GM12878 (cell line): Measurements from ENCODE around the gene NOL4L. TPM values are rescaled to one million over a fixed set of nuclear protein-coding genes. Genes with fewer than 3 reads are reported as not detected.
A peak's percentile ranks its signal among the peaks of the same experiment; 100 is the strongest.

Experiments used
- ATAC-seq: fragments of 200-7000 bp; cut with Tn5 transposase; 3 replicates; pipeline ENCODE4 v1.9.1; 2020; ENCODE audit warnings: mild to moderate bottlenecking, moderate library complexity
- BruUV-seq: library from RNA; stranded (reverse); fragments of 400-500 nt; replicated peaks from 2 replicates; lab custom pipeline; 2021; lab: Mats Ljungman, UMichigan
- CTCF ChIA-PET: fragments of 300-600 bp; sonication (Branson Sonifier 250); formaldehyde crosslinking; extraction: SDS; loops from one replicate; lab custom pipeline; 2021; ENCODE audit warnings: inconsistent platforms; lab: Yijun Ruan, JAX
- POLR2A ChIA-PET: fragments of 350-600 bp; formaldehyde crosslinking; extraction: SDS; loops from one replicate; lab custom pipeline; 2021; ENCODE audit warnings: inconsistent platforms; lab: Charles Lee
- RAD21 ChIA-PET: fragments of 300-600 bp; sonication (Branson Sonifier 250); formaldehyde crosslinking; loops from one replicate; lab custom pipeline; 2023; ENCODE audit warnings: antibody characterized with exemption; ENCODE audit not compliant: unreplicated experiment; lab: Charles Lee
- SMC1A ChIA-PET: fragments of 300-600 bp; sonication (Branson Sonifier 250); formaldehyde crosslinking; loops from one replicate; lab custom pipeline; 2023; ENCODE audit not compliant: unreplicated experiment, uncharacterized antibody; lab: Charles Lee
- DNase-seq: peaks from one replicate; pipeline ENCODE4 v3.0.0-alpha.2; 2011; ENCODE audit warnings: low read depth, low spot score
- FAIRE-seq: peaks from 3 replicates; lab custom pipeline; 2011; peaks lifted over from hg19 to GRCh38; lab: Jason Lieb, UNC
- H2AFZ ChIP-seq: 2 replicates; pipeline ENCODE4 v1.6.0; 2011; ENCODE audit warnings: low read depth, low read length, control low read depth; ENCODE audit not compliant: control insufficient read depth
- H3K27ac ChIP-seq: 2 replicates; pipeline ENCODE4 v1.5.1; 2011; ENCODE audit warnings: control low read depth; ENCODE audit not compliant: control insufficient read depth, insufficient read depth
- H3K27me3 ChIP-seq, 2 experiments: replicated peaks in 1 of 2; 2 replicates each; pipeline versions ENCODE4 v1.6.0 to v1.6.1; 2011; ENCODE audit warnings: low read length in 1 of 2; ENCODE audit not compliant: control insufficient read depth in 2 of 2, insufficient read depth in 2 of 2
- H3K36me3 ChIP-seq, 2 experiments: 2 replicates each; pipeline ENCODE4 v1.5.1; 2011; ENCODE audit warnings: low read length in 1 of 2; ENCODE audit not compliant: control insufficient read depth in 2 of 2, insufficient read depth in 2 of 2
- H3K4me1 ChIP-seq: 2 replicates; pipeline ENCODE4 v1.6.1; 2011; ENCODE audit warnings: mild to moderate bottlenecking, low read length, moderate library complexity, mixed read lengths; ENCODE audit not compliant: control insufficient read depth, insufficient read depth
- H3K4me2 ChIP-seq: 2 replicates; pipeline ENCODE4 v1.6.0; 2011; ENCODE audit warnings: control low read depth; ENCODE audit not compliant: control insufficient read depth, insufficient read depth
- H3K4me3 ChIP-seq: fragments of 200-600 bp; sonication (generic); 2 replicates; pipeline ENCODE4 v1.5.1; 2016
- H3K79me2 ChIP-seq: 2 replicates; pipeline ENCODE4 v1.6.0; 2011; ENCODE audit warnings: low read length; ENCODE audit not compliant: control insufficient read depth, insufficient read depth
- H3K9ac ChIP-seq: 2 replicates; pipeline ENCODE4 v1.8.0; 2011; ENCODE audit warnings: low read length, control low read depth, mixed read lengths; ENCODE audit not compliant: control insufficient read depth, insufficient read depth
- H3K9me3 ChIP-seq: replicated peaks from 3 replicates; pipeline ENCODE4 v1.5.1; 2011; ENCODE audit warnings: mild to moderate bottlenecking, low read length; ENCODE audit not compliant: control insufficient read depth, insufficient read depth
- H4K20me1 ChIP-seq: 2 replicates; pipeline ENCODE4 v1.6.0; 2011; ENCODE audit not compliant: control insufficient read depth, insufficient read depth
- CHD1 ChIP-seq: IDR thresholded peaks from 2 replicates; pipeline ENCODE4 v1.6.1; 2012; ENCODE audit warnings: low read depth, low read length, improper control_type of control experiment
- FOXK2 ChIP-seq: fragments of 450-650 bp; IDR thresholded peaks from 2 replicates; pipeline ENCODE4 v1.6.1; 2017; ENCODE audit warnings: mild to moderate bottlenecking, moderate library complexity
- POU2F2 ChIP-seq: IDR thresholded peaks from 3 replicates; pipeline ENCODE4 v1.6.1; 2011; ENCODE audit warnings: low read depth, mild to moderate bottlenecking, low read length, borderline replicate concordance
- RAD21 ChIP-seq: IDR thresholded peaks from 2 replicates; pipeline ENCODE4 v1.6.1; 2011; ENCODE audit warnings: mild to moderate bottlenecking, low read depth, low read length, moderate library complexity; ENCODE audit not compliant: insufficient read depth
- SMAD1 ChIP-seq: fragments of 450-650 bp; IDR thresholded peaks from 2 replicates; pipeline ENCODE4 v1.6.1; 2018; ENCODE audit warnings: mild to moderate bottlenecking, low read depth; ENCODE audit not compliant: partially characterized antibody
- SMARCA5 ChIP-seq: fragments of 450-650 bp; IDR thresholded peaks from 2 replicates; pipeline ENCODE4 v1.6.1; 2017; ENCODE audit warnings: mild to moderate bottlenecking
- SP1 ChIP-seq: IDR thresholded peaks from one replicate; pipeline ENCODE4 v1.6.1; 2011; ENCODE audit warnings: low read depth, low read length
- STAT3 ChIP-seq: IDR thresholded peaks from 2 replicates; pipeline ENCODE4 v1.6.1; 2011; ENCODE audit warnings: low read depth, low read length, improper control_type of control experiment
- TBL1XR1 ChIP-seq: IDR thresholded peaks from 2 replicates; pipeline ENCODE4 v1.6.1; 2012; ENCODE audit warnings: low read depth, low read length, improper control_type of control experiment
- TCF7 ChIP-seq: IDR thresholded peaks from 2 replicates; pipeline ENCODE4 v1.6.1; 2014; ENCODE audit warnings: antibody characterized with exemption, borderline replicate concordance
- WGBS: methylation state at CpG from one replicate; pipeline ENCODE4 v1.1.6; 2016; ENCODE audit warnings: low lambda C conversion rate; ENCODE audit not compliant: insufficient replicate concordance, insufficient coverage; ENCODE audit errors: missing lambda C conversion rate; 5-methylcytosine and 5-hydroxymethylcytosine counted together
- in situ Hi-C: fragments of 300-500 bp; cut with MboI; formaldehyde crosslinking; loops from 9 replicates; pipeline ENCODE4 v1.14.3; 2018; ENCODE audit warnings: mixed read lengths
- intact Hi-C: fragments of 100-400 bp; cut with micrococcal nuclease; formaldehyde crosslinking; loops from one replicate; pipeline ENCODE4 v1.14.2; 2022; ENCODE audit not compliant: unreplicated experiment
- polyA plus RNA-seq, 11 experiments: library from polyadenylated mRNA; depleted of rRNA in 4 of 11; unstranded in 6 of 11; stranded (reverse) in 5 of 11; fragments of >200 nt; fragmentation: Nextera tagmentation in 4 of 11; fragmentation: Illumina TruSeq in 1 of 11; extraction: Ambion mirVana in 4 of 11; extraction: Trizol in 1 of 11; gene quantifications; 1 replicate in 1 of 11; 2 replicates in 10 of 11; pipeline versions ENCODE4 v1.2.1 to v1.2.3, GENCODE V29; 2011 to 2016; ENCODE audit warnings: inconsistent platforms in 2 of 11, missing spikeins in 2 of 11, low read depth in 1 of 11
- total RNA-seq, 4 experiments: library from RNA; depleted of rRNA in 3 of 4; stranded (reverse); fragments of >200 nt in 3 of 4; fragmentation: Illumina TruSeq in 1 of 4; extraction: Trizol in 1 of 4; gene quantifications; 2 replicates each; pipeline versions ENCODE4 v1.2.1 to v1.2.3, GENCODE V29; 2013 to 2021
- TF ChIP-seq, protein P1 (sequence below): fragments of 450-650 bp; IDR thresholded peaks from 2 replicates; pipeline ENCODE4 v1.6.1; 2018; ENCODE audit warnings: mild to moderate bottlenecking, low read depth, moderate library complexity; ENCODE audit not compliant: partially characterized antibody
- TF ChIP-seq, protein P2 (sequence below): IDR thresholded peaks from 2 replicates; pipeline ENCODE4 v1.6.1; 2012; ENCODE audit warnings: low read depth, low read length, improper control_type of control experiment

NOL4L gene
- total and polyA plus RNA-seq, 10 of the 15 experiments (the other 5 are each of a cell fraction or from before 2014, with no cell fraction given): 2.3 to 24.0 (median 8.0) TPM

DNA sequence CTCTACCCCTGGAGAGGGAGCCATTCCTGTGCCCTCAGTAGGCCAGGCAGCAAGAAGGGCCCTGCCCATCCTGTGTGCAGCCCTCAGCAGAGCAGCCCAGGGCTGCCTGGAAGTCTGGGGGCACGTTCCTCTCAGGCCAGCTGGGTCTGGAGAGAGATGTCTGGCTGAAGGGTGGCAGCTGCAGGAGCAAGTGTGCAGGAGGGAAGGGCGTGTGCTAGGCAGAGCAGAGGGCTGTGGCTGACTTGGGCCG lies 62.7 kb downstream of the NOL4L start:
- ATAC-seq (peak; percentile 7; the same call in 2 of the 3 replicates), FAIRE-seq (no peak), DNase-seq (no peak)
- no peak overlapping the region for H3K4me3 ChIP-seq
- H3K27me3 ChIP-seq: no peaks in the 10 kb centered on the region
- BruUV-seq: no TSS peak
- H3K9me3 ChIP-seq: no peaks in the 10 kb centered on the region
- ChIA-PET SMC1A (interaction anchor here (0.9 to 12.2 kb wide), 11 partner anchors 15 to 256 kb away, joined by 3 to 248 read pairs (median 6); partner anchors contain the start of gene C20orf203), POLR2A (interaction anchor here (0.7 to 2.4 kb wide), 3 partner anchors 106 to 150 kb away, joined by 3 to 16 read pairs (median 6); no protein-coding TSS in a partner anchor), RAD21 (interaction anchor here (0.6 to 9.1 kb wide), 17 partner anchors 12 to 431 kb away, joined by 3 to 186 read pairs (median 4); partner anchors contain the start of gene C20orf203), CTCF (interaction anchor here (0.7 to 8.3 kb wide), 16 partner anchors 9 to 366 kb away, joined by 3 to 264 read pairs (median 5); partner anchors contain the start of gene C20orf203)
- no peak overlapping the region for H2AFZ ChIP-seq
- peaks cover 0 to 2% of the 10 kb centered on the region in 2 experiments; a peak in 3 of 4 replicates for H3K36me3 ChIP-seq
- no peak overlapping the region for H3K4me2 ChIP-seq
- H3K4me1 ChIP-seq: peaks cover 23% of the 10 kb centered on the region
- H3K27ac ChIP-seq: no peak overlapping the region
- no peaks in the 10 kb centered on the region for H4K20me1 ChIP-seq
- intact Hi-C loops: loop anchor here (5.0 kb wide), 1 partner anchor 255 kb away; no protein-coding TSS in a partner anchor
- H3K9ac ChIP-seq: no peak overlapping the region
- 18% methylated on average over 3 of the region's 3 CpGs for WGBS
- no peaks in the 10 kb centered on the region for H3K79me2 ChIP-seq
- TF ChIP-seq, protein P1, sequence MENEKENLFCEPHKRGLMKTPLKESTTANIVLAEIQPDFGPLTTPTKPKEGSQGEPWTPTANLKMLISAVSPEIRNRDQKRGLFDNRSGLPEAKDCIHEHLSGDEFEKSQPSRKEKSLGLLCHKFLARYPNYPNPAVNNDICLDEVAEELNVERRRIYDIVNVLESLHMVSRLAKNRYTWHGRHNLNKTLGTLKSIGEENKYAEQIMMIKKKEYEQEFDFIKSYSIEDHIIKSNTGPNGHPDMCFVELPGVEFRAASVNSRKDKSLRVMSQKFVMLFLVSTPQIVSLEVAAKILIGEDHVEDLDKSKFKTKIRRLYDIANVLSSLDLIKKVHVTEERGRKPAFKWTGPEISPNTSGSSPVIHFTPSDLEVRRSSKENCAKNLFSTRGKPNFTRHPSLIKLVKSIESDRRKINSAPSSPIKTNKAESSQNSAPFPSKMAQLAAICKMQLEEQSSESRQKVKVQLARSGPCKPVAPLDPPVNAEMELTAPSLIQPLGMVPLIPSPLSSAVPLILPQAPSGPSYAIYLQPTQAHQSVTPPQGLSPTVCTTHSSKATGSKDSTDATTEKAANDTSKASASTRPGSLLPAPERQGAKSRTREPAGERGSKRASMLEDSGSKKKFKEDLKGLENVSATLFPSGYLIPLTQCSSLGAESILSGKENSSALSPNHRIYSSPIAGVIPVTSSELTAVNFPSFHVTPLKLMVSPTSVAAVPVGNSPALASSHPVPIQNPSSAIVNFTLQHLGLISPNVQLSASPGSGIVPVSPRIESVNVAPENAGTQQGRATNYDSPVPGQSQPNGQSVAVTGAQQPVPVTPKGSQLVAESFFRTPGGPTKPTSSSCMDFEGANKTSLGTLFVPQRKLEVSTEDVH: no peak
- TF ChIP-seq SMAD1 (no peak), RAD21 (no peak), SP1 (no peak), STAT3 (no peak), SMARCA5 (no peak), CHD1 (no peak), TCF7 (no peak), TBL1XR1 (no peak), FOXK2 (no peak), POU2F2 (no peak)
- TF ChIP-seq, protein P2, sequence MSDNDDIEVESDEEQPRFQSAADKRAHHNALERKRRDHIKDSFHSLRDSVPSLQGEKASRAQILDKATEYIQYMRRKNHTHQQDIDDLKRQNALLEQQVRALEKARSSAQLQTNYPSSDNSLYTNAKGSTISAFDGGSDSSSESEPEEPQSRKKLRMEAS: no peak
- in situ Hi-C loops: no loop called here
